ENCODE data around the gene MRPS22. TPM values are rescaled to one million over a fixed set of nuclear protein-coding genes. Genes with fewer than 3 reads are reported as not detected.

MRPS22 gene
- total RNA-seq, 1 donor from 2014 or later, result 87.1 TPM

GRCh38 chr3:139311557-139311956, 32.3 kb upstream of the MRPS22 start:
- DNase-seq (ENCODE audit: low read depth), result no peak
- no peak overlapping the region for H3K4me3 ChIP-seq (ENCODE audit: low read depth, low read length)
- no peak for TF ChIP-seq CTCF (conservative IDR thresholded peaks at IDR 0.05; ENCODE audit: low read depth, low read length)

- H3K4me3 ChIP-seq (ENCODE audit: low read depth, low read length), result no peak overlapping the region
- DNase-seq (ENCODE audit: low read depth), result no peak
- no peak for TF ChIP-seq CTCF (conservative IDR thresholded peaks at IDR 0.05; ENCODE audit: low read depth, low read length)
Observed at GRCh38 chr3:139312416-139312815, 31.4 kb upstream of the MRPS22 start.

GRCh38 chr3:139312959-139313358, 30.9 kb upstream of the MRPS22 start:
- no peak for DNase-seq (ENCODE audit: low read depth)
- no peak for TF ChIP-seq CTCF (conservative IDR thresholded peaks at IDR 0.05; ENCODE audit: low read depth, low read length)
- no peak overlapping the region for H3K4me3 ChIP-seq (ENCODE audit: low read depth, low read length)

GRCh38 chr3:139313921-139314320, 29.9 kb upstream of the MRPS22 start:
- TF ChIP-seq CTCF (conservative IDR thresholded peaks at IDR 0.05; ENCODE audit: low read depth, low read length), result no peak
- no peak for DNase-seq (ENCODE audit: low read depth)
- H3K4me3 ChIP-seq (ENCODE audit: low read depth, low read length), result no peak overlapping the region

- DNase-seq (ENCODE audit: low read depth), result no peak
- no peak for TF ChIP-seq CTCF (conservative IDR thresholded peaks at IDR 0.05; ENCODE audit: low read depth, low read length)
- no peak overlapping the region for H3K4me3 ChIP-seq (ENCODE audit: low read depth, low read length)
Observed at GRCh38 chr3:139317215-139317614, 26.6 kb upstream of the MRPS22 start.

GRCh38 chr3:139317660-139318430, 26.0 kb upstream of the MRPS22 start:
- TF ChIP-seq CTCF (conservative IDR thresholded peaks at IDR 0.05; ENCODE audit: low read depth, low read length), result no peak

GRCh38 chr3:139318431-139318816, 25.4 kb upstream of the MRPS22 start:
- TF ChIP-seq CTCF (conservative IDR thresholded peaks at IDR 0.05; ENCODE audit: low read depth, low read length), result no peak
- no peak for DNase-seq (ENCODE audit: low read depth)
- H3K4me3 ChIP-seq (ENCODE audit: low read depth, low read length), result no peak overlapping the region

More at GRCh38 chr3:139317660-139318430, 26.0 kb upstream of the MRPS22 start:
- H3K4me3 ChIP-seq (ENCODE audit: low read depth, low read length), result no peak overlapping the region
- DNase-seq (ENCODE audit: low read depth), result no peak
